ENCODE data around the gene ZMYND11.
"Not testable (repeated sequence)": the region's sequence is repeated elsewhere in the genome, so short reads cannot be mapped to it uniquely, and the experiment has no call there.

The ZMYND11 gene

GRCh38 chr10:152915-153314, 17.7 kb downstream of the ZMYND11 start:
- Mint-ChIP-seq H3K4me1 (peaks cover 19% of the 10 kb centered on the region), H3K27ac (no peak overlapping the region), H3K36me3 (ENCODE audit: low read depth) (peaks cover 10% of the 10 kb centered on the region), H3K4me3 (no peak overlapping the region), H3K27me3 (no peaks in the 10 kb centered on the region), H3K9me3 (no peaks in the 10 kb centered on the region)
- no peak for ATAC-seq
- DNase-seq: no peak

- no peaks in the 10 kb centered on the region for H3K9me3 Mint-ChIP-seq
- H3K4me1 Mint-ChIP-seq: peaks cover 21% of the 10 kb centered on the region
- ATAC-seq: no peak
- H3K36me3 Mint-ChIP-seq (ENCODE audit: low read depth): peaks cover 12% of the 10 kb centered on the region
- no peak for DNase-seq
- no peak overlapping the region for H3K4me3 Mint-ChIP-seq
- H3K27ac Mint-ChIP-seq: peak overlapping the region; percentile 16
- no peaks in the 10 kb centered on the region for H3K27me3 Mint-ChIP-seq
These were observed 19.1 kb downstream of the ZMYND11 start for GRCh38 chr10:154348-154747.

DNA sequence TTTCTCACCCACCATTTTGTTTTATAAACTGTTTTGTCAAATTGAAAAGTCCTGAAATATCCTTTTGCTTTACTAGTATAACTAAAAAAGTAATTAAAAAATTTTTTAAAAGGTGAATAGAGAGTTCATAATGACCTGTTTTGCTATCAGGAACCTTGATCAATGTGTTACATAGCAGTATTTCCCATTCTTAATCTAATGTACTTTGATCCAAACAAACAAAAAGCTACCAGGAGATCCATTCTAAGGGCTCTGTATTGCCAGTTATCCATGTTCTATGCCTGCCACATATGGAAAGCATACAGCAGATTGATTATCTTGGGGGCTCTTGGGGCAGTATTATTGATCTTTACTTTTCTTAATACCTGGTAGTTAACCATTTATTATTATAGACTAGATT, 32.1 kb downstream of the ZMYND11 start:
- peaks cover 28% of the 10 kb centered on the region for H3K9me3 Mint-ChIP-seq
- H3K27me3 Mint-ChIP-seq: no peaks in the 10 kb centered on the region
- DNase-seq: no peak
- H3K27ac Mint-ChIP-seq: no peak overlapping the region
- H3K4me1 Mint-ChIP-seq: peaks cover 4% of the 10 kb centered on the region
- no peak for ATAC-seq
- H3K4me3 Mint-ChIP-seq: no peak overlapping the region
- peaks cover 21% of the 10 kb centered on the region for H3K36me3 Mint-ChIP-seq (ENCODE audit: low read depth)

- ATAC-seq (no peak), DNase-seq (no peak)
- Mint-ChIP-seq H3K4me3 (no peak overlapping the region), H3K9me3 (peaks cover 11% of the 10 kb centered on the region), H3K27ac (no peak overlapping the region), H3K36me3 (ENCODE audit: low read depth) (peaks cover 9% of the 10 kb centered on the region), H3K27me3 (no peaks in the 10 kb centered on the region), H3K4me1 (peaks cover 3% of the 10 kb centered on the region)
These were observed 38.5 kb downstream of the ZMYND11 start for GRCh38 chr10:173741-174140.

DNA sequence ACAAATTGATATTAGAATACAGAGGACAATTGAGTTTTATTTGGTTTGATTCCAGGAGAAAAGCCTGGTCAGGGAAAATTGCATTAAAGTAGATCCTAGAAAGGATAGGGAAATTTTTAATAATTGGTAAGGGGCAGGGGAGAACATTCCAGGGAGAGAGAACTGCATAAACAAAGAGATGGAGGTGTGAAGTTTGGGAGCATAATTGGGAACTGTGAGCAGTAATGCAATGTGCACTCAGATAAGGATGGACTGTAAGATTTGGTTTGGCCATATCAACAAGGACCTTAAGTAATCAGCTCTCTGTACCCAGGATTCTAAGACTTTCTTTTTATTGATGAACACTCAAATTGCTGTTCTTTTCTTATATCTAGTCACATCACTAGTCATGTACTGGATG, 41.4 kb downstream of the ZMYND11 start:
- Mint-ChIP-seq H3K36me3 (ENCODE audit: low read depth) (peaks cover 15% of the 10 kb centered on the region), H3K9me3 (no peaks in the 10 kb centered on the region), H3K27ac (no peak overlapping the region), H3K4me3 (no peak overlapping the region), H3K4me1 (peaks cover 5% of the 10 kb centered on the region), H3K27me3 (no peaks in the 10 kb centered on the region)
- no peak for DNase-seq
- ATAC-seq: no peak

- peaks cover 16% of the 10 kb centered on the region for H3K4me1 Mint-ChIP-seq
- peaks cover 21% of the 10 kb centered on the region for H3K36me3 Mint-ChIP-seq (ENCODE audit: low read depth)
These were observed 43.0 kb downstream of the ZMYND11 start for GRCh38 chr10:178208-178607.

GRCh38 chr10:178723-179122, 43.5 kb downstream of the ZMYND11 start:
- no peaks in the 10 kb centered on the region for H3K27me3 Mint-ChIP-seq
- no peaks in the 10 kb centered on the region for H3K9me3 Mint-ChIP-seq
- DNase-seq (no peak), ATAC-seq (no peak)
- peaks cover 25% of the 10 kb centered on the region for H3K36me3 Mint-ChIP-seq (ENCODE audit: low read depth)
- no peak overlapping the region for H3K4me3 Mint-ChIP-seq
- H3K27ac Mint-ChIP-seq: no peak overlapping the region
- H3K4me1 Mint-ChIP-seq: peaks cover 18% of the 10 kb centered on the region

More at GRCh38 chr10:178208-178607, 43.0 kb downstream of the ZMYND11 start:
- ATAC-seq (no peak), DNase-seq (no peak)
- no peak overlapping the region for H3K4me3 Mint-ChIP-seq
- H3K27ac Mint-ChIP-seq: no peak overlapping the region
- no peaks in the 10 kb centered on the region for H3K9me3 Mint-ChIP-seq
- H3K27me3 Mint-ChIP-seq: no peaks in the 10 kb centered on the region

- H3K27me3 Mint-ChIP-seq: no peaks in the 10 kb centered on the region
- H3K27ac Mint-ChIP-seq: no peak overlapping the region
- peaks cover 10% of the 10 kb centered on the region for H3K9me3 Mint-ChIP-seq
- ATAC-seq (peak; percentile 89), DNase-seq (no peak)
- H3K4me3 Mint-ChIP-seq: no peak overlapping the region
- peaks cover 30% of the 10 kb centered on the region for H3K4me1 Mint-ChIP-seq
- H3K36me3 Mint-ChIP-seq (ENCODE audit: low read depth): peaks cover 41% of the 10 kb centered on the region
These were observed 47.4 kb downstream of the ZMYND11 start for GRCh38 chr10:182441-183201.

DNA sequence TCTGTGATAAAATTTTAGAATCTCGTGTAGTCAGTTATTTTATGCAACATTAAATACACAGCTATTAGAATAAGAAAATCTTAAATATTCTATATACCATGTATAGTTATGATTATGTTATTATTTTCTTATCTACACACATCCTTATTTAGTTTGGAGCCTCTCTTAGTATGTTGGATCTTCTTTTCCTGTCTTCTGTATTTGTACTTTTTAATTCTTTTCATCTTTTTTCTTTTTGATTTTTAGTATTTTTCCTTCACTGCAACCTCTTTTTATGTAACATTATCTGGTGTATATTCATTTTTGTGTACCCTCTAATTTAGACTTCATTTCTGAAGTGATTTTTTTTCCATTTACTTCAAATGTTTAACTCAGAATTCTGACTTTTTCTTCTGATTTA, 48.9 kb downstream of the ZMYND11 start:
- Mint-ChIP-seq H3K4me1 (peaks cover 38% of the 10 kb centered on the region), H3K27me3 (no peaks in the 10 kb centered on the region), H3K9me3 (peaks cover 10% of the 10 kb centered on the region), H3K4me3 (no peak overlapping the region), H3K27ac (no peak overlapping the region), H3K36me3 (ENCODE audit: low read depth) (peaks cover 48% of the 10 kb centered on the region)
- DNase-seq: no peak
- ATAC-seq: no peak

- H3K36me3 Mint-ChIP-seq (ENCODE audit: low read depth): peaks cover 46% of the 10 kb centered on the region
These were observed 49.7 kb downstream of the ZMYND11 start for GRCh38 chr10:184911-185310.

DNA sequence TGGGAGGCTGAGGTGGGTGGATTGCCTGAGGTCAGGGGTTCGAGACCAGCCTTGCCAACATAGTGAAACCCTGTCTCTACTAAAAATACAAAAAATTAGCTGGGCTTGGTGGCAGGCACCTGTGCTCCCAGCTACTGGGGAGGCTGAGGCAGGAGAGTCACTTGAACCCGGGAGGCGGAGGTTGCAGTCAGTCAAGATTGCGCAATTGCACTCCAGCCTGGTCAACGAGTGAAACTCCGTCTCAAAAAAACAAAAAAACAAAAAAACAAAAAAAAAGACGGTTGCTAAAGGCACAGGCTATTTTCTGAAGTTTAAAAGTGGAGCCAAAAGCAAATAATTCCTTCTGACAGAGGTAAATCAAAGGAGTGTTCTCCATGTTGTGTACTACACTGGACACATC, 50.3 kb downstream of the ZMYND11 start:
- DNase-seq, ATAC-seq, H3K27ac Mint-ChIP-seq, H3K4me3 Mint-ChIP-seq, H3K27me3 Mint-ChIP-seq: not testable (repeated sequence)
- peaks cover 38% of the 10 kb centered on the region for H3K4me1 Mint-ChIP-seq
- peaks cover 44% of the 10 kb centered on the region for H3K36me3 Mint-ChIP-seq (ENCODE audit: low read depth)
- H3K9me3 Mint-ChIP-seq: peaks cover 10% of the 10 kb centered on the region

More at GRCh38 chr10:184911-185310, 49.7 kb downstream of the ZMYND11 start:
- H3K4me1 Mint-ChIP-seq: peaks cover 38% of the 10 kb centered on the region
- H3K27me3 Mint-ChIP-seq: no peaks in the 10 kb centered on the region
- ATAC-seq (no peak), DNase-seq (no peak)
- no peak overlapping the region for H3K27ac Mint-ChIP-seq
- no peak overlapping the region for H3K4me3 Mint-ChIP-seq
- H3K9me3 Mint-ChIP-seq: peaks cover 10% of the 10 kb centered on the region

- ATAC-seq: no peak
- H3K4me3 Mint-ChIP-seq: no peak overlapping the region
- H3K27ac Mint-ChIP-seq: no peak overlapping the region
- no peak for DNase-seq
- H3K4me1 Mint-ChIP-seq: peaks cover 36% of the 10 kb centered on the region
- no peaks in the 10 kb centered on the region for H3K27me3 Mint-ChIP-seq
- H3K9me3 Mint-ChIP-seq: peaks cover 10% of the 10 kb centered on the region
- H3K36me3 Mint-ChIP-seq (ENCODE audit: low read depth): peaks cover 45% of the 10 kb centered on the region
These were observed 51.7 kb downstream of the ZMYND11 start for GRCh38 chr10:186911-187310.

DNA sequence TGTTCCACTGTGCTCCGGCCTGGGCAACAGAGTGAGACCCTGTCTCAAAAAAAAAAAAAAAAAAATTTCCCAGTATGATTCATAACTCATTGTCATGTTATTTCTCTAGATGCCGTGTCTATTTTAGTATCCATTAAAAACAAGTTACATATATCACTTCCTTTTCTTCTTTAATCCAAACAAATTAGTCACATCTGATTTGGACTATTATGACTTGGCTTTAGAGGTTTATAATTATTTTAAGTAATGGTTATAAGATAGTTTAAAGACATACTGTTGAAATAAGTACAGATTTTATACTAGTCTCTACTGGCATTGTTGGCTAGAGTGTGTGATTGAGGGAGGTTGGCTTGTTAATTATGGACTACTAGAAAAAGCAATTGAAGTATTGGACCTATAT, 53.3 kb downstream of the ZMYND11 start:
- no peaks in the 10 kb centered on the region for H3K27me3 Mint-ChIP-seq
- ATAC-seq (no peak), DNase-seq (no peak)
- H3K4me3 Mint-ChIP-seq: no peak overlapping the region
- peaks cover 36% of the 10 kb centered on the region for H3K36me3 Mint-ChIP-seq (ENCODE audit: low read depth)
- no peak overlapping the region for H3K27ac Mint-ChIP-seq
- H3K9me3 Mint-ChIP-seq: peaks cover 10% of the 10 kb centered on the region
- peaks cover 22% of the 10 kb centered on the region for H3K4me1 Mint-ChIP-seq

- Mint-ChIP-seq H3K36me3 (ENCODE audit: low read depth) (peaks cover 23% of the 10 kb centered on the region), H3K27ac (no peak overlapping the region), H3K9me3 (no peaks in the 10 kb centered on the region), H3K4me3 (no peak overlapping the region), H3K27me3 (no peaks in the 10 kb centered on the region), H3K4me1 (peaks cover 11% of the 10 kb centered on the region)
- no peak for ATAC-seq
- no peak for DNase-seq
These were observed 55.0 kb downstream of the ZMYND11 start for GRCh38 chr10:190216-190615.

DNA sequence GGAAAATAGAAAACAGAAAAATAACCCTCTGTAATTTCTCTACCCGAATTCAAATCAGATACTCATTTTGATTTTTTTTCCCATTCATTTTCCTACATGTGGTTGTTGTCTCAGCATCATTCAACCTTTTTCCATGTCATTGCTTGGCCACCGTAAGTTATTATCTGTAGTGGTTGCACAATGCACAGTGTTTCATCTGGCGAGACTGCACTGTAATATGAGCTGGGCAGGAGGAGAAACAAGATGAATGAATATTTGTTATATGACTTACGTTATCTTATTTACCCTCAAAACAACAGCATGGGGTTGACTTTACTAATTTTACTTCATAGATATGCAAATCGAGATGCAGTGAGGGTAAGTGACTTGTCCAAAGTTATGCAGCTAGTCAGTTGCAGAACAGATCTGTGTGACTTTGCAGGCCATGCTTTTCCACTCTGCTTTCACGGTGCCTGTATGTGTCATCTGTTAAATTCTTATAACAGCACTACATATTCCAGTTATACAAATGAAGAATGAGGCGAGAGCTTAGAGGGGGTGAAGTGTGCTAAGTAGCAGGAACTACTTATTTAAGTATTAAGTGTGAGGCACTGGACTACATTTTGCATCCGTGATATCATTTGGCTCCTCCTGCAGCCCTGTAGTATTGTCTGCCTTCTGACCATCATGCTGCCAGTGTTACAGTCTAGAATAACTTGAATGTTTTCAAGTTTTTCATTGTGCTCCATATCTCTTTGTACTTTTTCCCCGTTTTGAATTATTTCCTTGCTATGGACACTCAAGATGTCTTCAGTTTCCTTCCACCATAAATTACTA, 56.7 kb downstream of the ZMYND11 start:
- Mint-ChIP-seq H3K36me3 (ENCODE audit: low read depth) (peaks cover 23% of the 10 kb centered on the region), H3K4me3 (no peak overlapping the region), H3K27ac (no peak overlapping the region), H3K4me1 (peaks cover 10% of the 10 kb centered on the region), H3K27me3 (no peaks in the 10 kb centered on the region), H3K9me3 (no peaks in the 10 kb centered on the region)
- no peak for ATAC-seq
- DNase-seq: no peak
